ENCODE data around the gene SF3B6. TPM values are rescaled to one million over a fixed set of nuclear protein-coding genes. Genes with fewer than 3 reads are reported as not detected.

Gene SF3B6
- total and polyA plus RNA-seq, 2 of the 4 experiments (the other 2 are of a cell fraction) = 143 to 191 TPM

DNA sequence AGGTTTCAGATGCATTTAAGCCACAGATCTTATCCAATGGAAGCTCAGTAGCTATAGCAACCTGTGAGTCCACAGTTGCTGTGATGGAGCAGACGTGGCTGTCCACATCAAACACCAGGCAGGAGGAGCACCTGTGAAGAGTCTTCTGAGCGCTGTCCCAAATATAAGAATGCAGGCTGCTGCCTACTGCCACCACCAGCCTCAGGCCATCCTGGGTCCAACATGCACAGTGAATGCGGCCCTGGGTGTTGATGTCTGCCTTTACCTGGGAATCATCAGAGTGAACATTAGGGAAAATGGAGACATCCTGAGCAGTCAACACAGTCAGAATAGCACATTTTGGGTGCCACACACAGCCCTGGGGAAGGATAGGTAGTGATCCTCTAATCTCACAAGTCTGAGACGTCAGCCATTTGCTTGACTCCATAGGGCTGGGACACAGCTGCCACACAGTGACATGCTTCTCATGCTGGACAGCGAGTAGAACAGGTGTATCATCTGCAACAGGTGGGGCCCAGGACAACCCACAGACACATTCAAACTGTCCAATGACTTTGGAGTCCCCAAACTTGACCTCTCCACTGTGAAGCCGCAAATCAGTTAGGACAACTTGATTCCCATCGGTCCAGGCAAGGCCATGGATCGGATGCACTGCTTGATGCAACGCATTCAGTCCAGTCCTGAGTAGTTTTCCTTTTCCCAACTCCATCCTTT is 37.2 kb downstream of the SF3B6 start:
- no peak overlapping the region for H3K14ac ChIP-seq (replicated peaks; ENCODE audit: low read depth, low read length)
- peaks cover 5% of the 10 kb centered on the region; the same call in 1 of the 2 replicates for H3K9me1 ChIP-seq (ENCODE audit: insufficient read depth, low read length)
- no peak overlapping the region for H4K5ac ChIP-seq (ENCODE audit: low read depth, low read length)
- no peak overlapping the region for H3K56ac ChIP-seq (ENCODE audit: extremely low read depth, insufficient read depth, low read length)
- no TSS peak for BruUV-seq (replicated peaks)
- peak overlapping the region; percentile 61 for H2AK9ac ChIP-seq (replicated peaks; ENCODE audit: low read depth, low read length, poor library complexity)
- H4K8ac ChIP-seq (ENCODE audit: low read depth in 2 of 2, low read length in 2 of 2) = no peak overlapping the region
- H4K20me1 ChIP-seq (ENCODE audit: insufficient read depth, low read length) = no peaks in the 10 kb centered on the region
- DNase-seq (no peak), ATAC-seq (ENCODE audit: low read depth) (no peak)
- TF ChIP-seq RAD21 (IDR thresholded peaks at IDR 0.05; ENCODE audit: low read length) (no peak), CHD1 (IDR thresholded peaks at IDR 0.05; ENCODE audit: low read depth, low read length) (no peak), MAZ (IDR thresholded peaks at IDR 0.05; ENCODE audit: borderline replicate concordance, low read depth, low read length) (no peak), CEBPB (IDR thresholded peaks at IDR 0.05; ENCODE audit: low read depth, low read length) (no peak), MAFK (IDR thresholded peaks at IDR 0.05; ENCODE audit: low read depth, low read length) (no peak), POLR2A (IDR thresholded peaks at IDR 0.05; ENCODE audit: low read depth, low read length) (no peak), SMC3 (IDR thresholded peaks at IDR 0.05; ENCODE audit: low read depth, low read length) (no peak), RCOR1 (IDR thresholded peaks at IDR 0.05; ENCODE audit: insufficient replicate concordance, low read length) (no peak), FOS (IDR thresholded peaks at IDR 0.05; ENCODE audit: low read depth, low read length) (no peak), MXI1 (IDR thresholded peaks at IDR 0.05; ENCODE audit: borderline replicate concordance, low read depth, low read length) (no peak), BHLHE40 (IDR thresholded peaks at IDR 0.05; ENCODE audit: low read depth, low read length) (no peak), RFX5 (IDR thresholded peaks at IDR 0.05; ENCODE audit: low read depth, low read length) (no peak), NFE2L2 (IDR thresholded peaks at IDR 0.05; ENCODE audit: low read depth, low read length) (no peak)
- TF ChIP-seq, protein P1, sequence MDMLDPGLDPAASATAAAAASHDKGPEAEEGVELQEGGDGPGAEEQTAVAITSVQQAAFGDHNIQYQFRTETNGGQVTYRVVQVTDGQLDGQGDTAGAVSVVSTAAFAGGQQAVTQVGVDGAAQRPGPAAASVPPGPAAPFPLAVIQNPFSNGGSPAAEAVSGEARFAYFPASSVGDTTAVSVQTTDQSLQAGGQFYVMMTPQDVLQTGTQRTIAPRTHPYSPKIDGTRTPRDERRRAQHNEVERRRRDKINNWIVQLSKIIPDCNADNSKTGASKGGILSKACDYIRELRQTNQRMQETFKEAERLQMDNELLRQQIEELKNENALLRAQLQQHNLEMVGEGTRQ (IDR thresholded peaks at IDR 0.05; ENCODE audit: low read depth, low read length) = no peak
- TF ChIP-seq, protein P2, sequence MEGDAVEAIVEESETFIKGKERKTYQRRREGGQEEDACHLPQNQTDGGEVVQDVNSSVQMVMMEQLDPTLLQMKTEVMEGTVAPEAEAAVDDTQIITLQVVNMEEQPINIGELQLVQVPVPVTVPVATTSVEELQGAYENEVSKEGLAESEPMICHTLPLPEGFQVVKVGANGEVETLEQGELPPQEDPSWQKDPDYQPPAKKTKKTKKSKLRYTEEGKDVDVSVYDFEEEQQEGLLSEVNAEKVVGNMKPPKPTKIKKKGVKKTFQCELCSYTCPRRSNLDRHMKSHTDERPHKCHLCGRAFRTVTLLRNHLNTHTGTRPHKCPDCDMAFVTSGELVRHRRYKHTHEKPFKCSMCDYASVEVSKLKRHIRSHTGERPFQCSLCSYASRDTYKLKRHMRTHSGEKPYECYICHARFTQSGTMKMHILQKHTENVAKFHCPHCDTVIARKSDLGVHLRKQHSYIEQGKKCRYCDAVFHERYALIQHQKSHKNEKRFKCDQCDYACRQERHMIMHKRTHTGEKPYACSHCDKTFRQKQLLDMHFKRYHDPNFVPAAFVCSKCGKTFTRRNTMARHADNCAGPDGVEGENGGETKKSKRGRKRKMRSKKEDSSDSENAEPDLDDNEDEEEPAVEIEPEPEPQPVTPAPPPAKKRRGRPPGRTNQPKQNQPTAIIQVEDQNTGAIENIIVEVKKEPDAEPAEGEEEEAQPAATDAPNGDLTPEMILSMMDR (conservative IDR thresholded peaks at IDR 0.05; ENCODE audit: low read depth, low read length) = no peak
- TF ChIP-seq, protein P3, sequence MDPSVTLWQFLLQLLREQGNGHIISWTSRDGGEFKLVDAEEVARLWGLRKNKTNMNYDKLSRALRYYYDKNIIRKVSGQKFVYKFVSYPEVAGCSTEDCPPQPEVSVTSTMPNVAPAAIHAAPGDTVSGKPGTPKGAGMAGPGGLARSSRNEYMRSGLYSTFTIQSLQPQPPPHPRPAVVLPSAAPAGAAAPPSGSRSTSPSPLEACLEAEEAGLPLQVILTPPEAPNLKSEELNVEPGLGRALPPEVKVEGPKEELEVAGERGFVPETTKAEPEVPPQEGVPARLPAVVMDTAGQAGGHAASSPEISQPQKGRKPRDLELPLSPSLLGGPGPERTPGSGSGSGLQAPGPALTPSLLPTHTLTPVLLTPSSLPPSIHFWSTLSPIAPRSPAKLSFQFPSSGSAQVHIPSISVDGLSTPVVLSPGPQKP (IDR thresholded peaks at IDR 0.05; ENCODE audit: borderline replicate concordance, low read depth, low read length) = no peak
- no peak overlapping the region for H3K4ac ChIP-seq (ENCODE audit: low read depth, low read length)
- no peak overlapping the region for H3K4me2 ChIP-seq (ENCODE audit: low read depth, low read length)
- no peak overlapping the region for H3K4me3 ChIP-seq (ENCODE audit: insufficient read depth, low read depth, low read length)
- in situ Hi-C loops (cut with MboI; ENCODE audit: low sequenced_read_pairs) (no loop called here), intact Hi-C loops (cut with micrococcal nuclease) (no loop called here), dilution Hi-C loops (cut with HindIII; ENCODE audit: low sequenced_read_pairs, unreplicated experiment) (no loop called here)
- no peak overlapping the region for H2BK20ac ChIP-seq (ENCODE audit: low read depth, low read length)
- no peaks in the 10 kb centered on the region for H3K27me3 ChIP-seq (ENCODE audit: control insufficient read depth, insufficient read depth, low read length)
- H3K27ac ChIP-seq (ENCODE audit: insufficient read depth, low read length) = no peak overlapping the region
- no peak overlapping the region for H4K91ac ChIP-seq (ENCODE audit: insufficient read depth, low read depth, low read length)
- H3K36me3 ChIP-seq (ENCODE audit: control insufficient read depth, insufficient read depth, low read length) = peaks cover 11% of the 10 kb centered on the region
- no peak overlapping the region for H2BK15ac ChIP-seq (ENCODE audit: low read depth, low read length)
- no peaks in the 10 kb centered on the region for H3K9me3 ChIP-seq (ENCODE audit: control insufficient read depth, insufficient read depth, low read length)
- POLR2A ChIA-PET (ENCODE audit: unreplicated experiment) = no interaction called here
- H2AFZ ChIP-seq (replicated peaks; ENCODE audit: low read length, poor library complexity) = peak overlapping the region; percentile 33
- no peak overlapping the region for H2AK5ac ChIP-seq (ENCODE audit: low read depth, low read length)
- H3K18ac ChIP-seq (ENCODE audit: low read depth, low read length) = no peak overlapping the region
- H3K4me1 ChIP-seq (ENCODE audit: control insufficient read depth, insufficient read depth, low read length) = no peaks in the 10 kb centered on the region
- no peak overlapping the region for H3K23ac ChIP-seq (ENCODE audit: low read depth, low read length)
- H2BK120ac ChIP-seq (ENCODE audit: low read depth, low read length) = no peak overlapping the region
- H3K79me1 ChIP-seq (ENCODE audit: low read depth in 1 of 2, low read length in 2 of 2) = peaks cover 10 to 31% of the 10 kb centered on the region in 2 experiments; a peak in 3 of 4 replicates
- no peak overlapping the region for H3K9ac ChIP-seq (ENCODE audit: low read depth, low read length)
- CTCF ChIA-PET = no interaction called here
- H2BK5ac ChIP-seq (ENCODE audit: low read depth, low read length, poor library complexity, severe bottlenecking) = no peak overlapping the region
- 78% methylated on average over 3 of the region's 9 CpGs; no CpG with 5 or more reads in 1 of the 2 experiments for WGBS, 2 experiments (ENCODE audit: extremely low coverage in 2 of 2, insufficient read length in 1 of 2)
